Mesendoderm (in vitro differentiated cells): ENCODE data around the gene BMX.

Source experiments
- DNase-seq: peaks from one replicate; pipeline ENCODE4 v3.0.0; 2013
- H2AK5ac ChIP-seq: 2 replicates; pipeline ENCODE4 v1.6.1; 2013; ENCODE audit warnings: low read length, inconsistent platforms
- H2BK120ac ChIP-seq: 2 replicates; pipeline ENCODE4 v1.6.1; 2013; ENCODE audit warnings: low read depth, mild to moderate bottlenecking, low read length, moderate library complexity, mixed read lengths
- H2BK15ac ChIP-seq: replicated peaks from 2 replicates; pipeline ENCODE4 v1.6.1; 2013; ENCODE audit warnings: low read depth, mild to moderate bottlenecking, moderate library complexity
- H2BK5ac ChIP-seq: 2 replicates; pipeline ENCODE4 v1.6.1; 2013; ENCODE audit warnings: low read length, inconsistent platforms
- H3K18ac ChIP-seq: 2 replicates; pipeline ENCODE4 v1.6.1; 2013; ENCODE audit warnings: mild to moderate bottlenecking, low read length, mixed read lengths
- H3K23ac ChIP-seq: one replicate; pipeline ENCODE4 v1.6.1; 2013; ENCODE audit warnings: low read length
- H3K27ac ChIP-seq: 2 replicates; pipeline ENCODE4 v1.5.1; 2013; ENCODE audit warnings: low read depth, mild to moderate bottlenecking, inconsistent platforms, low read length, moderate library complexity
- H3K27me3 ChIP-seq: 2 replicates; pipeline ENCODE4 v1.6.1; 2013; ENCODE audit warnings: low read length, control low read depth, mild to moderate bottlenecking, inconsistent platforms; ENCODE audit not compliant: insufficient read depth, poor library complexity
- H3K36me3 ChIP-seq: 2 replicates; pipeline ENCODE4 v1.6.1; 2013; ENCODE audit warnings: low read length, inconsistent platforms; ENCODE audit not compliant: control insufficient read depth, insufficient read depth
- H3K4ac ChIP-seq: one replicate; pipeline ENCODE4 v1.6.1; 2013; ENCODE audit warnings: low read depth, mild to moderate bottlenecking, low read length, moderate library complexity
- H3K4me1 ChIP-seq: 2 replicates; pipeline ENCODE4 v1.6.1; 2013; ENCODE audit warnings: low read depth, low read length, inconsistent platforms; ENCODE audit not compliant: control insufficient read depth
- H3K4me2 ChIP-seq: 2 replicates; pipeline ENCODE4 v1.6.1; 2013; ENCODE audit warnings: low read length
- H3K4me3 ChIP-seq: 2 replicates; pipeline ENCODE4 v1.5.1; 2013; ENCODE audit warnings: mild to moderate bottlenecking, low read length
- H3K56ac ChIP-seq: one replicate; pipeline ENCODE4 v1.6.1; 2013; ENCODE audit warnings: low read length
- H3K79me1 ChIP-seq: 2 replicates; pipeline ENCODE4 v1.6.1; 2013; ENCODE audit warnings: low read length, inconsistent platforms
- H3K79me2 ChIP-seq: 2 replicates; pipeline ENCODE4 v1.6.1; 2013; ENCODE audit warnings: mild to moderate bottlenecking, low read length; ENCODE audit not compliant: control insufficient read depth, insufficient read depth
- H3K9ac ChIP-seq: 2 replicates; pipeline ENCODE4 v1.6.1; 2013; ENCODE audit warnings: low read length, inconsistent platforms
- H4K5ac ChIP-seq: one replicate; pipeline ENCODE4 v1.6.1; 2013; ENCODE audit warnings: low read length
- H4K8ac ChIP-seq: one replicate; pipeline ENCODE4 v1.6.1; 2013; ENCODE audit warnings: low read depth, mild to moderate bottlenecking, control low read depth, low read length, moderate library complexity
- WGBS: extraction: QIAGEN DNeasy Blood & Tissue Kit; methylation state at CpG from one replicate; pipeline ENCODE4 v1.1.7; 2013; ENCODE audit warnings: low lambda C conversion rate, missing lambda C conversion rate; ENCODE audit not compliant: insufficient coverage; ENCODE audit errors: extremely low coverage; 5-methylcytosine and 5-hydroxymethylcytosine counted together

The BMX gene

DNA sequence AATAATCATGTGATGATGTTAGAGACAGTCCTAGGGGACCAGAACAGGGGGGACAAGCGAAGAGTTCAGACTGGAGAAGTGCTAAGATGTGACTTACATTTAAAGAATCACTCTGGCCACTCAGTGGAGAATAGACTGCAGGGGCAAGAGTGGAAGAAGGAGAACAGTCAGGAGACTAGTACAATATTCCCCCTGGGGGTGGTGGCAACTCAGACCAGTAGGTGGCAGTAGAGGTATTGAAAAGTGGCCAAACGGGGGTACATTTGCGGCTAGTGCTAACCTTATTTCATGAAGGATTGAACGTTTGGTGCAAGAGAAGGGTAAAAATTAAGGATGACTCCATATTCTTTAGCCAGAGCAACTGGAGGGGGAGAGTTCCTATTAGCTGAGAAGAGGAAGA is 2.7 kb upstream of the BMX start:
- Histone ChIP-seq H2BK15ac (no peak overlapping the region), H2BK120ac (no peak overlapping the region), H3K18ac (no peak overlapping the region), H3K23ac (no peak overlapping the region), H3K27me3 (no peaks in the 10 kb centered on the region), H4K5ac (no peak overlapping the region), H3K79me1 (no peaks in the 10 kb centered on the region), H3K56ac (no peak overlapping the region), H3K4me1 (no peaks in the 10 kb centered on the region), H3K4me3 (no peak overlapping the region), H3K4ac (no peak overlapping the region), H4K8ac (no peak overlapping the region), H2BK5ac (no peak overlapping the region), H3K27ac (no peak overlapping the region), H3K79me2 (no peaks in the 10 kb centered on the region), H3K9ac (no peak overlapping the region), H2AK5ac (no peak overlapping the region), H3K36me3 (no peaks in the 10 kb centered on the region), H3K4me2 (no peak overlapping the region)
- DNase-seq: peak; percentile 60
- whole genome bisulfite sequencing: no CpG with 5 or more reads among the region's 4 CpGs

- Histone ChIP-seq H2AK5ac (no peak overlapping the region), H4K5ac (no peak overlapping the region), H2BK120ac (no peak overlapping the region), H3K79me1 (no peaks in the 10 kb centered on the region), H3K56ac (no peak overlapping the region), H3K4me3 (no peak overlapping the region), H3K27ac (no peak overlapping the region), H3K23ac (no peak overlapping the region), H4K8ac (no peak overlapping the region), H3K79me2 (no peaks in the 10 kb centered on the region), H3K9ac (no peak overlapping the region), H3K4me2 (no peak overlapping the region), H2BK15ac (no peak overlapping the region), H3K18ac (no peak overlapping the region), H3K27me3 (no peaks in the 10 kb centered on the region), H3K4me1 (no peaks in the 10 kb centered on the region), H2BK5ac (no peak overlapping the region), H3K36me3 (no peaks in the 10 kb centered on the region), H3K4ac (no peak overlapping the region)
- DNase-seq: no peak
- no CpG with 5 or more reads among the region's 2 CpGs for WGBS
Measured at GRCh38 chrX:15498741-15499140, 1.9 kb upstream of the BMX start.

DNA sequence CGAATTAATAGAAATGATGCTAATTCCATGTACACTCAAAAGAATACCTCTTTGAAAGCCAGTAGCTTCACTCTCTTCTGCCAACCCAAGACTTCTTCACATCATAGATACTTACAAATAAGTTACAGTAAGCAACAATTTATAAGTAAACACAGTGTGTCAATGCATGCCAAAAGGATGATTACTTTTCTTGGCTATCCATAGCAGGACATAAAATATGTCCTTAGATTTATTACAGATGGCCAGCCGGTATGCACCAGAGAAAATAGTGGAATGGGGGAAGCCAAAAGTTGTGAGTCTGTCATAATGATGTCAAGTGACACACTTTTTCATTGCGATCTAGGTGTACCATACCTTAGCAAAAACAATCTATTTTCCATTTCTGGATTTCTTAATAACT is 631 bp upstream of the BMX start:
- DNase-seq: no peak
- Histone ChIP-seq H3K27ac (no peak overlapping the region), H3K79me2 (no peaks in the 10 kb centered on the region), H3K4me2 (no peak overlapping the region), H3K27me3 (no peaks in the 10 kb centered on the region), H3K9ac (no peak overlapping the region), H2BK5ac (no peak overlapping the region), H2BK15ac (no peak overlapping the region), H2BK120ac (no peak overlapping the region), H4K8ac (no peak overlapping the region), H3K36me3 (no peaks in the 10 kb centered on the region), H3K18ac (no peak overlapping the region), H3K4ac (no peak overlapping the region), H3K4me1 (no peaks in the 10 kb centered on the region), H3K4me3 (no peak overlapping the region), H2AK5ac (no peak overlapping the region), H3K56ac (no peak overlapping the region), H3K23ac (no peak overlapping the region), H4K5ac (no peak overlapping the region), H3K79me1 (no peaks in the 10 kb centered on the region)
- WGBS: no CpG with 5 or more reads among the region's 3 CpGs

DNA sequence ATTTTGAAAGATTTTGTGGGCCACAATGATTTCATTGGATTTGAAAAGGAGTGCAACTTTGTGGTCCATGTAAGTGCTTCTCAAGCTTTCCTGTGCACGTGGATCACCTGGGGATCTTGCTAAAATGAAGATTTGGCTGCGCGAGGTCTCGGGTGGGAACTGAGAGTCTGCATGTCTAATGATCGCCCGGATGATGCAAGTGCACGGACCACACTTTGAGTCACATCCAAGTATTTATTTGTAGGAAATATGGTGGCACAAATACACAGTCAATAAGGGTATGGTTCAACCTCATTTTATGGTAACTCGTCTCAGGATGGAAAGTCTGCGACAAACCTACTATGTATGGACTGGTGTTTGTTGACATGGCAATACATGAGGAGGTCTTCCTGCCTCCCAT is 899 bp downstream of the BMX start:
- Histone ChIP-seq H2BK120ac (no peak overlapping the region), H3K79me1 (no peaks in the 10 kb centered on the region), H3K4me1 (no peaks in the 10 kb centered on the region), H3K18ac (no peak overlapping the region), H4K5ac (no peak overlapping the region), H4K8ac (no peak overlapping the region), H3K4me2 (no peak overlapping the region), H2BK15ac (no peak overlapping the region), H3K79me2 (no peaks in the 10 kb centered on the region), H3K9ac (no peak overlapping the region), H3K27me3 (no peaks in the 10 kb centered on the region), H2AK5ac (no peak overlapping the region), H3K23ac (no peak overlapping the region), H3K27ac (no peak overlapping the region), H3K4me3 (no peak overlapping the region), H2BK5ac (no peak overlapping the region), H3K4ac (no peak overlapping the region), H3K56ac (no peak overlapping the region), H3K36me3 (no peaks in the 10 kb centered on the region)
- no peak for DNase-seq
- WGBS: no CpG with 5 or more reads among the region's 9 CpGs

- Histone ChIP-seq H3K56ac (no peak overlapping the region), H2BK5ac (no peak overlapping the region), H3K79me2 (no peaks in the 10 kb centered on the region), H3K4me2 (no peak overlapping the region), H4K5ac (no peak overlapping the region), H3K18ac (no peak overlapping the region), H2BK120ac (no peak overlapping the region), H3K9ac (no peak overlapping the region), H3K4ac (no peak overlapping the region), H3K4me1 (no peaks in the 10 kb centered on the region), H3K27me3 (no peaks in the 10 kb centered on the region), H3K79me1 (no peaks in the 10 kb centered on the region), H4K8ac (no peak overlapping the region), H2AK5ac (no peak overlapping the region), H3K4me3 (no peak overlapping the region), H2BK15ac (no peak overlapping the region), H3K27ac (no peak overlapping the region), H3K23ac (no peak overlapping the region), H3K36me3 (no peaks in the 10 kb centered on the region)
- no CpG with 5 or more reads among the region's 1 CpG for WGBS
- no peak for DNase-seq
Measured at GRCh38 chrX:15504661-15505060, 4.1 kb downstream of the BMX start.

GRCh38 chrX:15505101-15505500 is 4.5 kb downstream of the BMX start:
- Histone ChIP-seq H3K56ac (no peak overlapping the region), H3K27me3 (no peaks in the 10 kb centered on the region), H3K4me3 (no peak overlapping the region), H3K36me3 (no peaks in the 10 kb centered on the region), H3K27ac (no peak overlapping the region), H3K18ac (no peak overlapping the region), H2AK5ac (no peak overlapping the region), H3K79me1 (no peaks in the 10 kb centered on the region), H3K4ac (no peak overlapping the region), H3K9ac (no peak overlapping the region), H3K23ac (no peak overlapping the region), H3K79me2 (no peaks in the 10 kb centered on the region), H2BK5ac (no peak overlapping the region), H4K5ac (no peak overlapping the region), H4K8ac (no peak overlapping the region), H3K4me1 (no peaks in the 10 kb centered on the region), H2BK15ac (no peak overlapping the region), H2BK120ac (no peak overlapping the region), H3K4me2 (no peak overlapping the region)
- DNase-seq: no peak
- no CpG with 5 or more reads among the region's 3 CpGs for WGBS
